K562 (cell line): ENCODE data around the gene CBX3. TPM values are rescaled to one million over a fixed set of nuclear protein-coding genes. Genes with fewer than 3 reads are reported as not detected.

ENCODE experiments used
- CREB1 ChIP-seq, 2 experiments: sonication (generic) in 1 of 2; formaldehyde crosslinking in 1 of 2; IDR thresholded peaks; 2 replicates each; pipeline versions ENCODE4 v1.6.1 to v1.8.0; 2012 to 2022; ENCODE audit warnings: inconsistent platforms in 1 of 2, mild to moderate bottlenecking in 1 of 2, missing genetic modification reagents in 1 of 2, moderate library complexity in 1 of 2
- CREM ChIP-seq: IDR thresholded peaks from 2 replicates; pipeline ENCODE4 v1.6.1; 2014; ENCODE audit warnings: antibody characterized with exemption, low read depth
- FOXK2 ChIP-seq, 2 experiments: fragments of 450-650 bp; IDR thresholded peaks in 1 of 2; conservative IDR thresholded peaks in 1 of 2; 2 replicates each; pipeline ENCODE4 v1.6.1; 2016; ENCODE audit warnings: low read depth in 2 of 2, mild to moderate bottlenecking in 1 of 2
- KLF10 ChIP-seq: fragments of 250-450 bp; sonication (Bioruptor Pico); IDR thresholded peaks from 2 replicates; pipeline ENCODE4 v1.6.1; 2021; ENCODE audit warnings: matching md5 sums
- MAFG ChIP-seq: fragments of 450-650 bp; conservative IDR thresholded peaks from 2 replicates; pipeline ENCODE4 v1.6.1; 2016; ENCODE audit warnings: missing genetic modification characterization, missing compliant biosample characterization
- MEIS2 ChIP-seq: fragments of 450-650 bp; IDR thresholded peaks from 2 replicates; pipeline ENCODE4 v1.6.1; 2014; ENCODE audit warnings: mild to moderate bottlenecking; ENCODE audit not compliant: partially characterized antibody
- NCOA2 ChIP-seq, 2 experiments: fragments of 450-650 bp; IDR thresholded peaks; 2 replicates each; pipeline ENCODE4 v1.6.1; 2018; ENCODE audit warnings: mild to moderate bottlenecking in 2 of 2, moderate library complexity in 1 of 2; ENCODE audit not compliant: partially characterized antibody in 2 of 2
- PCBP1 ChIP-seq: fragments of 200-400 bp; formaldehyde crosslinking; IDR thresholded peaks from 2 replicates; pipeline ENCODE4 v1.6.1; 2018; ENCODE audit warnings: mild to moderate bottlenecking, low read depth, low read length; ENCODE audit not compliant: poor library complexity, severe bottlenecking
- PCBP2 ChIP-seq: fragments of 200-400 bp; formaldehyde crosslinking; IDR thresholded peaks from 2 replicates; pipeline ENCODE4 v1.6.1; 2018; ENCODE audit warnings: low read length, low read depth, mild to moderate bottlenecking, moderate library complexity; ENCODE audit not compliant: poor library complexity, severe bottlenecking
- POLR2AphosphoS2 ChIP-seq: IDR thresholded peaks from 2 replicates; pipeline ENCODE4 v1.6.1; 2012; ENCODE audit warnings: low read length, improper control_type of control experiment
- SIN3A ChIP-seq, 2 experiments: fragments of 150-350 bp in 1 of 2; IDR thresholded peaks; 2 replicates each; pipeline ENCODE4 v1.6.1; 2011 to 2016; ENCODE audit warnings: borderline replicate concordance in 2 of 2, low read depth in 2 of 2, low read length in 2 of 2, mild to moderate bottlenecking in 2 of 2, moderate library complexity in 2 of 2; ENCODE audit not compliant: control insufficient read depth in 1 of 2
- STAT5B ChIP-seq: fragments of 250-450 bp; sonication (Bioruptor Pico); IDR thresholded peaks from 2 replicates; pipeline ENCODE4 v1.8.0; 2021; ENCODE audit warnings: mild to moderate bottlenecking, inconsistent platforms
- XRCC4 ChIP-seq: IDR thresholded peaks from one replicate; pipeline ENCODE4 v1.6.1; 2011; ENCODE audit not compliant: insufficient read depth, insufficient read length; ENCODE audit errors: extremely low read depth
- ZNF174 ChIP-seq: fragments of 250-450 bp; sonication (Bioruptor Pico); IDR thresholded peaks from 2 replicates; pipeline ENCODE4 v1.4.0; 2020; ENCODE audit warnings: mild to moderate bottlenecking
- ZNF23 ChIP-seq: fragments of 250-450 bp; sonication (Bioruptor Pico); IDR thresholded peaks from 2 replicates; pipeline ENCODE4 v1.4.0; 2020; ENCODE audit warnings: mild to moderate bottlenecking
- ZNF57 ChIP-seq: fragments of 450-650 bp; formaldehyde crosslinking; IDR thresholded peaks from 2 replicates; pipeline ENCODE4 v1.4.0; 2020; ENCODE audit warnings: mild to moderate bottlenecking, moderate library complexity
- ZNF830 ChIP-seq: fragments of 250-450 bp; sonication (Bioruptor Pico); IDR thresholded peaks from 2 replicates; pipeline ENCODE4 v1.5.0; 2021; ENCODE audit warnings: mild to moderate bottlenecking
- polyA plus RNA-seq, 8 experiments: library from polyadenylated mRNA; depleted of rRNA in 4 of 8; stranded (reverse) in 5 of 8; unstranded in 3 of 8; fragments of >200 nt; fragmentation: Nextera tagmentation in 2 of 8; fragmentation: Illumina TruSeq in 1 of 8; extraction: Ambion mirVana in 2 of 8; extraction: Trizol in 1 of 8; gene quantifications; 2 replicates each; pipeline versions ENCODE4 v1.2.1 to v1.2.3, GENCODE V29; 2011 to 2014; ENCODE audit warnings: inconsistent platforms in 1 of 8, missing spikeins in 1 of 8
- total RNA-seq, 7 experiments: library from RNA; depleted of rRNA in 6 of 7; stranded (reverse); fragments of >200 nt in 6 of 7; fragmentation: Illumina TruSeq in 2 of 7; extraction: Trizol in 2 of 7; gene quantifications; 2 replicates each; pipeline versions ENCODE4 v1.2.1 to v1.2.3, GENCODE V29; 2011 to 2021; ENCODE audit warnings: low replicate concordance in 1 of 7
- TF ChIP-seq, protein P1 (sequence below): fragments of 250-450 bp; sonication (Bioruptor Pico); IDR thresholded peaks from 2 replicates; pipeline ENCODE4 v1.4.0; 2020
- TF ChIP-seq, protein P2 (sequence below): fragments of 450-650 bp; formaldehyde crosslinking; IDR thresholded peaks from 2 replicates; pipeline ENCODE4 v1.4.0; 2022; ENCODE audit warnings: missing genetic modification characterization
- TF ChIP-seq, protein P3 (sequence below): fragments of 250-450 bp; sonication (Bioruptor Pico); IDR thresholded peaks from 2 replicates; pipeline ENCODE4 v1.8.0; 2021; ENCODE audit warnings: borderline replicate concordance, mild to moderate bottlenecking, moderate library complexity; ENCODE audit not compliant: poor library complexity, severe bottlenecking

Gene CBX3
- total and polyA plus RNA-seq, 9 of the 15 experiments (the other 6 are each of a cell fraction or from before 2014, with no cell fraction given): 198 to 413 (median 328) TPM

DNA sequence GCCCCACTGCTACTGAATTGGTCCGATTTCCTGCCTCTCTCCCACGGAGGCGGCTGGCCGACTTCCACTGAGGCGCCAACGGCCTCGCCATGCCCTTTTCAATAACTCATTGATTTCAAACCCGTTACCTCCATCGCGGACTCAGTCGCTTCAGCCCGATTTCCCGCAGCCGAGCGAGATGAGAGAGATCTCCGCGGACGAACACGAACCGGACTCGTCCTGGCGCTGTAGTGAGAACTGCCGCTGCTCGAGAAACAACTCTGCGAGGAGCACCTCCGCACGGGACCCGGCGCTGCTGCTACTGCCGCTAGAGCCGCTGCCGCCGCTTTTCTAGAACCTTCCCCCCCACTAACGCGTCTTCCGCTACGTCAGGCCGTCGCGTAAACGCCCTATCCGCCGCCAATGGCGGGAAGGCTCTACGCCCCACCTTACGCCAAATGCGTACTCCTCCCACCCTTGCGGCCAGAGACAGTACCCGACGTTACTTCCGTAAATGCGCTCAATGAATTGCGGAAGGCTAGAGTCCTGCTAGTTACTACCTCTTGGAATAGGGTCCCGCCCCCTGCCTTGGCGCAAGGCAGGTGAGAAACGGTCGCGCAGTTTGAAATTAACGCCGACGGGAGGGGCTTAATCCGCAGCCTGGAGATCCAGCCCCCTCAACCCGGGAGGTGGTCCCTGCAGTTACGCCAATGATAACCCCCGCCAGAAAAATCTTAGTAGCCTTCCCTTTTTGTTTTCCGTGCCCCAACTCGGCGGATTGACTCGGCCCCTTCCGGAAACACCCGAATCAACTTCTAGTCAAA is 900 bp upstream of the CBX3 start, which contains the start of gene HNRNPA2B1 (continued):
- TF ChIP-seq, protein P1, sequence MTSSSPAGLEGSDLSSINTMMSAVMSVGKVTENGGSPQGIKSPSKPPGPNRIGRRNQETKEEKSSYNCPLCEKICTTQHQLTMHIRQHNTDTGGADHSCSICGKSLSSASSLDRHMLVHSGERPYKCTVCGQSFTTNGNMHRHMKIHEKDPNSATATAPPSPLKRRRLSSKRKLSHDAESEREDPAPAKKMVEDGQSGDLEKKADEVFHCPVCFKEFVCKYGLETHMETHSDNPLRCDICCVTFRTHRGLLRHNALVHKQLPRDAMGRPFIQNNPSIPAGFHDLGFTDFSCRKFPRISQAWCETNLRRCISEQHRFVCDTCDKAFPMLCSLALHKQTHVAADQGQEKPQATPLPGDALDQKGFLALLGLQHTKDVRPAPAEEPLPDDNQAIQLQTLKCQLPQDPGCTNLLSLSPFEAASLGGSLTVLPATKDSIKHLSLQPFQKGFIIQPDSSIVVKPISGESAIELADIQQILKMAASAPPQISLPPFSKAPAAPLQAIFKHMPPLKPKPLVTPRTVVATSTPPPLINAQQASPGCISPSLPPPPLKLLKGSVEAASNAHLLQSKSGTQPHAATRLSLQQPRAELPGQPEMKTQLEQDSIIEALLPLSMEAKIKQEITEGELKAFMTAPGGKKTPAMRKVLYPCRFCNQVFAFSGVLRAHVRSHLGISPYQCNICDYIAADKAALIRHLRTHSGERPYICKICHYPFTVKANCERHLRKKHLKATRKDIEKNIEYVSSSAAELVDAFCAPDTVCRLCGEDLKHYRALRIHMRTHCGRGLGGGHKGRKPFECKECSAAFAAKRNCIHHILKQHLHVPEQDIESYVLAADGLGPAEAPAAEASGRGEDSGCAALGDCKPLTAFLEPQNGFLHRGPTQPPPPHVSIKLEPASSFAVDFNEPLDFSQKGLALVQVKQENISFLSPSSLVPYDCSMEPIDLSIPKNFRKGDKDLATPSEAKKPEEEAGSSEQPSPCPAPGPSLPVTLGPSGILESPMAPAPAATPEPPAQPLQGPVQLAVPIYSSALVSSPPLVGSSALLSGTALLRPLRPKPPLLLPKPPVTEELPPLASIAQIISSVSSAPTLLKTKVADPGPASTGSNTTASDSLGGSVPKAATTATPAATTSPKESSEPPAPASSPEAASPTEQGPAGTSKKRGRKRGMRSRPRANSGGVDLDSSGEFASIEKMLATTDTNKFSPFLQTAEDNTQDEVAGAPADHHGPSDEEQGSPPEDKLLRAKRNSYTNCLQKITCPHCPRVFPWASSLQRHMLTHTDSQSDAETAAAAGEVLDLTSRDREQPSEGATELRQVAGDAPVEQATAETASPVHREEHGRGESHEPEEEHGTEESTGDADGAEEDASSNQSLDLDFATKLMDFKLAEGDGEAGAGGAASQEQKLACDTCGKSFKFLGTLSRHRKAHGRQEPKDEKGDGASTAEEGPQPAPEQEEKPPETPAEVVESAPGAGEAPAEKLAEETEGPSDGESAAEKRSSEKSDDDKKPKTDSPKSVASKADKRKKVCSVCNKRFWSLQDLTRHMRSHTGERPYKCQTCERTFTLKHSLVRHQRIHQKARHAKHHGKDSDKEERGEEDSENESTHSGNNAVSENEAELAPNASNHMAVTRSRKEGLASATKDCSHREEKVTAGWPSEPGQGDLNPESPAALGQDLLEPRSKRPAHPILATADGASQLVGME (CRISPR knock-in tag): no peak
- no peak for TF ChIP-seq XRCC4
- TF ChIP-seq, protein P2, sequence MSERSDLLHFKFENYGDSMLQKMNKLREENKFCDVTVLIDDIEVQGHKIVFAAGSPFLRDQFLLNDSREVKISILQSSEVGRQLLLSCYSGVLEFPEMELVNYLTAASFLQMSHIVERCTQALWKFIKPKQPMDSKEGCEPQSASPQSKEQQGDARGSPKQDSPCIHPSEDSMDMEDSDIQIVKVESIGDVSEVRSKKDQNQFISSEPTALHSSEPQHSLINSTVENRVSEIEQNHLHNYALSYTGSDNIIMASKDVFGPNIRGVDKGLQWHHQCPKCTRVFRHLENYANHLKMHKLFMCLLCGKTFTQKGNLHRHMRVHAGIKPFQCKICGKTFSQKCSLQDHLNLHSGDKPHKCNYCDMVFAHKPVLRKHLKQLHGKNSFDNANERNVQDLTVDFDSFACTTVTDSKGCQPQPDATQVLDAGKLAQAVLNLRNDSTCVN: no peak
- peak; percentile 94 for TF ChIP-seq CREM
- no peak for TF ChIP-seq ZNF23
- TF ChIP-seq MAFG (tag): no peak
- no peak for TF ChIP-seq KLF10 (CRISPR knock-in tag)
- no peak for TF ChIP-seq ZNF57
- no peak for TF ChIP-seq NCOA2 (IDR thresholded peaks at IDR 0.05; ENCODE audit: partially characterized antibody in 2 of 2)
- TF ChIP-seq SIN3A (IDR thresholded peaks at IDR 0.05; ENCODE audit: borderline replicate concordance in 2 of 2, control insufficient read depth in 1 of 2, low read depth in 2 of 2, low read length in 2 of 2): peak in 1 of 2 experiments; percentile 81; a peak in 2 of 4 replicates
- no peak for TF ChIP-seq PCBP2
- TF ChIP-seq ZNF830: no peak
- peak; percentile 88; the same call in 1 of the 2 replicates for TF ChIP-seq POLR2AphosphoS2
- TF ChIP-seq PCBP1: no peak
- no peak for TF ChIP-seq MEIS2
- no peak; a peak in 2 of 4 replicates for TF ChIP-seq FOXK2 (conservative IDR thresholded peaks at IDR 0.05 in 1 of 2, IDR thresholded peaks at IDR 0.05 in 1 of 2; ENCODE audit: low read depth in 2 of 2)
- TF ChIP-seq, protein P3, sequence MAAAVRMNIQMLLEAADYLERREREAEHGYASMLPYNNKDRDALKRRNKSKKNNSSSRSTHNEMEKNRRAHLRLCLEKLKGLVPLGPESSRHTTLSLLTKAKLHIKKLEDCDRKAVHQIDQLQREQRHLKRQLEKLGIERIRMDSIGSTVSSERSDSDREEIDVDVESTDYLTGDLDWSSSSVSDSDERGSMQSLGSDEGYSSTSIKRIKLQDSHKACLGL: peak; percentile 45
- TF ChIP-seq CREB1 (IDR thresholded peaks at IDR 0.05): peak; percentile 90
- peak; percentile 90 for TF ChIP-seq CREB1 (CRISPR knock-in tag; IDR thresholded peaks at IDR 0.05)
- no peak for TF ChIP-seq STAT5B (CRISPR knock-in tag)
- TF ChIP-seq ZNF174 (CRISPR knock-in tag): no peak
